HepG2 (cell line): ENCODE results near the gene PDK1. TPM values are rescaled to one million over a fixed set of nuclear protein-coding genes. Genes with fewer than 3 reads are reported as not detected.

ENCODE experiments used
- ATAC-seq: fragments of 200-7000 bp; cut with Tn5 transposase; 3 replicates; pipeline ENCODE4 v1.9.1; 2020; ENCODE audit warnings: mild to moderate bottlenecking, moderate library complexity
- BruUV-seq: library from RNA; stranded (reverse); fragments of 400-500 nt; replicated peaks from 2 replicates; lab custom pipeline; 2021; lab: Mats Ljungman, UMichigan
- CTCF ChIA-PET: fragments of 300-600 bp; formaldehyde crosslinking; extraction: SDS; loops from one replicate; lab custom pipeline; 2021; ENCODE audit warnings: low total read pairs, inconsistent platforms, low intra/inter-chr PET ratio; lab: Yijun Ruan, JAX
- POLR2A ChIA-PET: fragments of 350-600 bp; sonication (Branson Sonifier 250); formaldehyde crosslinking; loops from one replicate; lab custom pipeline; 2020; ENCODE audit warnings: antibody characterized with exemption, inconsistent platforms; lab: Yijun Ruan, JAX
- DNase-seq: peaks from one replicate; pipeline ENCODE4 v3.0.0-alpha.2; 2015; ENCODE audit warnings: low spot score
- FAIRE-seq: peaks from 3 replicates; lab custom pipeline; 2011; peaks lifted over from hg19 to GRCh38; lab: Jason Lieb, UNC
- H2AFZ ChIP-seq: one replicate; pipeline ENCODE4 v1.6.1; 2011; ENCODE audit warnings: low read length, inconsistent platforms
- H3K27ac ChIP-seq: fragments of 300-600 bp; 3 replicates; pipeline ENCODE4 v1.8.0; 2011; ENCODE audit warnings: mixed run types, mild to moderate bottlenecking, mixed read lengths, low read length, inconsistent platforms; ENCODE audit not compliant: insufficient read depth; ENCODE audit errors: extremely low read length
- H3K27me3 ChIP-seq, 2 experiments: fragments of 200-600 bp in 1 of 2; 2 replicates in 1 of 2; 3 replicates in 1 of 2; pipeline versions ENCODE4 v1.6.0 to v1.8.0; 2011; ENCODE audit warnings: low read length in 2 of 2, mild to moderate bottlenecking in 2 of 2, moderate library complexity in 2 of 2, inconsistent platforms in 1 of 2; ENCODE audit not compliant: insufficient read depth in 2 of 2, control insufficient read depth in 1 of 2
- H3K36me3 ChIP-seq, 2 experiments: fragments of 200-600 bp in 1 of 2; replicated peaks in 1 of 2; 2 replicates in 1 of 2; 3 replicates in 1 of 2; pipeline versions ENCODE4 v1.5.1 to v1.8.0; 2011; ENCODE audit warnings: low read length in 2 of 2, inconsistent platforms in 1 of 2; ENCODE audit not compliant: insufficient read depth in 2 of 2, control insufficient read depth in 1 of 2
- H3K4me1 ChIP-seq: 2 replicates; pipeline ENCODE4 v1.5.1; 2012; ENCODE audit warnings: low read length, inconsistent platforms; ENCODE audit not compliant: insufficient read depth
- H3K4me2 ChIP-seq: 2 replicates; pipeline ENCODE4 v1.6.0; 2011; ENCODE audit warnings: low read depth, low read length, inconsistent platforms
- H3K4me3 ChIP-seq, 3 experiments: fragments of 200-600 bp in 1 of 3; sonication (generic), shearing (Covaris generic) in 1 of 3; replicated peaks in 1 of 3; 2 replicates each; pipeline ENCODE4 v1.5.1; 2011 to 2016; ENCODE audit warnings: low read length in 3 of 3, inconsistent platforms in 2 of 3, low read depth in 2 of 3, mild to moderate bottlenecking in 2 of 3, control low read depth in 1 of 3, mixed read lengths in 1 of 3; ENCODE audit not compliant: insufficient read depth in 1 of 3
- H3K79me2 ChIP-seq: one replicate; pipeline ENCODE4 v1.6.1; 2011; ENCODE audit warnings: low read length, inconsistent platforms; ENCODE audit not compliant: insufficient read depth
- H3K9ac ChIP-seq: 2 replicates; pipeline ENCODE4 v1.6.0; 2011; ENCODE audit warnings: mild to moderate bottlenecking, low read depth, low read length, inconsistent platforms; ENCODE audit not compliant: insufficient read depth
- H3K9me3 ChIP-seq: 2 replicates; pipeline ENCODE4 v1.5.1; 2012; ENCODE audit warnings: mild to moderate bottlenecking, low read length
- H4K20me1 ChIP-seq: 2 replicates; pipeline ENCODE4 v1.6.0; 2011; ENCODE audit warnings: inconsistent platforms, mild to moderate bottlenecking, low read length, moderate library complexity; ENCODE audit not compliant: insufficient read depth
- AKAP8 ChIP-seq: sonication (generic); formaldehyde crosslinking; IDR thresholded peaks from 2 replicates; pipeline ENCODE4 v1.5.1; 2020; ENCODE audit warnings: mild to moderate bottlenecking, missing genetic modification reagents
- ELF1 ChIP-seq: sonication (generic); formaldehyde crosslinking; IDR thresholded peaks from 2 replicates; pipeline ENCODE4 v1.4.0; 2020; ENCODE audit warnings: missing genetic modification reagents
- HOXD1 ChIP-seq: sonication (generic); formaldehyde crosslinking; IDR thresholded peaks from 2 replicates; pipeline ENCODE4 v1.5.0; 2020; ENCODE audit warnings: missing genetic modification reagents
- SRSF4 ChIP-seq: fragments of 200-400 bp; formaldehyde crosslinking; IDR thresholded peaks from one replicate; pipeline ENCODE4 v1.6.1; 2018; ENCODE audit warnings: mild to moderate bottlenecking, low read depth, low read length, moderate library complexity; ENCODE audit not compliant: poor library complexity, severe bottlenecking
- ZBTB1 ChIP-seq: sonication (generic); formaldehyde crosslinking; IDR thresholded peaks from 2 replicates; pipeline ENCODE4 v1.4.0; 2020; ENCODE audit warnings: missing genetic modification reagents, borderline replicate concordance
- ZBTB20 ChIP-seq: sonication (generic); formaldehyde crosslinking; IDR thresholded peaks from 2 replicates; pipeline ENCODE4 v1.8.1; 2023; ENCODE audit warnings: missing genetic modification reagents, low read depth, mild to moderate bottlenecking, borderline replicate concordance
- ZNF331 ChIP-seq: sonication (generic); formaldehyde crosslinking; IDR thresholded peaks from 2 replicates; pipeline ENCODE4 v1.4.0; 2020; ENCODE audit warnings: missing genetic modification reagents
- ZNF33B ChIP-seq: sonication (generic); formaldehyde crosslinking; IDR thresholded peaks from 2 replicates; pipeline ENCODE4 v1.5.1; 2020; ENCODE audit warnings: mild to moderate bottlenecking, missing genetic modification reagents
- ZNF577 ChIP-seq: sonication (generic); formaldehyde crosslinking; IDR thresholded peaks from 2 replicates; pipeline ENCODE4 v1.4.0; 2020; ENCODE audit warnings: mild to moderate bottlenecking, low read depth, missing genetic modification reagents, borderline replicate concordance
- WGBS: methylation state at CpG from one replicate; pipeline ENCODE4 v1.1.6; 2017; ENCODE audit warnings: low lambda C conversion rate; 5-methylcytosine and 5-hydroxymethylcytosine counted together
- in situ Hi-C: cut with HindIII; loops from 2 replicates; pipeline ENCODE4 v1.10.0; 2017; ENCODE audit warnings: low pct_unique_long_range_greater_than_20kb; ENCODE audit not compliant: extremely low pct_ligation_motif_present
- intact Hi-C: fragments of 100-400 bp; cut with micrococcal nuclease; formaldehyde crosslinking; loops from one replicate; pipeline ENCODE4 v1.10.0; 2022; ENCODE audit not compliant: unreplicated experiment
- polyA plus RNA-seq, 8 experiments: library from polyadenylated mRNA; depleted of rRNA in 3 of 8; stranded (reverse) in 7 of 8; unstranded in 1 of 8; fragments of >200 nt; fragmentation: Illumina TruSeq in 4 of 8; extraction: Trizol in 4 of 8; gene quantifications; 2 replicates each; pipeline versions ENCODE4 v1.2.1 to v1.2.3, GENCODE V29; 2011 to 2016; ENCODE audit warnings: low read depth in 4 of 8, missing spikeins in 1 of 8, mixed read lengths in 1 of 8; ENCODE audit not compliant: insufficient read depth in 1 of 8
- total RNA-seq, 5 experiments: library from RNA; depleted of rRNA; stranded (reverse); fragments of >200 nt; fragmentation: Illumina TruSeq; extraction: Trizol; gene quantifications; 2 replicates each; pipeline ENCODE4 v1.2.3, GENCODE V29; 2016; ENCODE audit warnings: low read depth in 1 of 5
- TF ChIP-seq, protein P1 (sequence below): sonication (generic); formaldehyde crosslinking; IDR thresholded peaks from 2 replicates; pipeline ENCODE4 v1.4.0; 2020; ENCODE audit warnings: missing genetic modification reagents
- TF ChIP-seq, protein P2 (sequence below), 2 experiments: fragments of 450-650 bp in 1 of 2; sonication (generic) in 1 of 2; formaldehyde crosslinking; IDR thresholded peaks; 2 replicates each; pipeline versions ENCODE4 v1.5.0 to v1.8.0; 2020 to 2022; ENCODE audit warnings: mild to moderate bottlenecking in 1 of 2, missing genetic modification reagents in 1 of 2

PDK1 gene
- total and polyA plus RNA-seq, 2 of the 13 experiments (the other 11 are each of a cell fraction or from before 2014, with no cell fraction given): 11.9 to 96.9 TPM

DNA sequence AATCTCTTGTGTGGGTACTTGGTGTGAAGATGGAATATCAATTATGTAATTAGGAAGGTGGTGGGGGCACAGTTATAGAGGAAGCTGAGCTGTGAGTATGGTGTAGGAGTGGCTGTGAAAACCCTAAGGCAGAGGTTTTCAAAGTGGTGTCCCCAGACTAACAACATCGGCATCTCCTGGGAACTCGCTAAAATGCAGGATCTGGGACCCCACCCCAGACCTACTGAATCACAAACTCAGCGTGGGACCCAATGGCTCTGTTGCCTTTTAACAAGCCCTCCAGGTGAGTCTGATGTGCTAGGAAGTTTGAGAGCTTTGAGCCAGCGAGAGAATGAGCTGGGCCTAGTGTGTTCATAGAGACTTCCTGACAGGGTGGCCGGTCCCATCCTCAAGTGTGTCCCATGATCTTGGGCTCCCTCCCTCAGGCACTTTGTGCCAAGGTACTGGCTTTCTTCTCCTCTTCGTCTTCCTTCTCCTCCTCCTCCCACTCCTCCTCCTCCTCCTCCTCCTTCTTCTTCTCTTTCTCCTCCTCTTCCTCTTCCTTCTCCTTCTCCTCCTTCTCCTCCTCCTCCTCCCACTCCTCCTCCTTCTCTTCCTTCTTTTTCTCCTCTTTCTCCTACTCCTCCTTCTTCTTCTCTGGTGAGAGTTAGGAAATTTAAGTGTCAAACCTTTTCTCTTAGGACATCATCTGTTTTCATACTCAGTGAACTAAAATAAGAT is 86.6 kb downstream of the PDK1 start:
- Histone ChIP-seq H3K9me3 (no peaks in the 10 kb centered on the region), H3K27me3 (peaks cover 0 to 2% of the 10 kb centered on the region in 2 experiments; a peak in 1 of 5 replicates), H3K4me1 (peaks cover 16% of the 10 kb centered on the region; the same call in 1 of the 2 replicates), H2AFZ (no peak overlapping the region), H3K27ac (no peak overlapping the region), H4K20me1 (no peaks in the 10 kb centered on the region), H3K36me3 (no peaks in the 10 kb centered on the region), H3K4me2 (no peak overlapping the region)
- intact Hi-C loops: no loop called here
- BruUV-seq: no TSS peak
- CTCF ChIA-PET: no interaction called here
- 48% methylated on average over 6 of the region's 6 CpGs for WGBS
- DNase-seq (no peak), FAIRE-seq (no peak)
- TF ChIP-seq SRSF4: no peak
- no peak for TF ChIP-seq HOXD1
- TF ChIP-seq, protein P1, sequence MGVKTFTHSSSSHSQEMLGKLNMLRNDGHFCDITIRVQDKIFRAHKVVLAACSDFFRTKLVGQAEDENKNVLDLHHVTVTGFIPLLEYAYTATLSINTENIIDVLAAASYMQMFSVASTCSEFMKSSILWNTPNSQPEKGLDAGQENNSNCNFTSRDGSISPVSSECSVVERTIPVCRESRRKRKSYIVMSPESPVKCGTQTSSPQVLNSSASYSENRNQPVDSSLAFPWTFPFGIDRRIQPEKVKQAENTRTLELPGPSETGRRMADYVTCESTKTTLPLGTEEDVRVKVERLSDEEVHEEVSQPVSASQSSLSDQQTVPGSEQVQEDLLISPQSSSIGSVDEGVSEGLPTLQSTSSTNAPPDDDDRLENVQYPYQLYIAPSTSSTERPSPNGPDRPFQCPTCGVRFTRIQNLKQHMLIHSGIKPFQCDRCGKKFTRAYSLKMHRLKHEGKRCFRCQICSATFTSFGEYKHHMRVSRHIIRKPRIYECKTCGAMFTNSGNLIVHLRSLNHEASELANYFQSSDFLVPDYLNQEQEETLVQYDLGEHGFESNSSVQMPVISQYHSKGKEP (CRISPR knock-in tag): no peak
- TF ChIP-seq ZNF331 (CRISPR knock-in tag): no peak
- TF ChIP-seq ZBTB20: no peak
- no peak for TF ChIP-seq ELF1
- no peak for TF ChIP-seq ZNF577
- TF ChIP-seq ZNF33B (CRISPR knock-in tag): no peak
- no peak for TF ChIP-seq AKAP8 (CRISPR knock-in tag)
- TF ChIP-seq ZBTB1 (CRISPR knock-in tag): no peak
- TF ChIP-seq, protein P2, sequence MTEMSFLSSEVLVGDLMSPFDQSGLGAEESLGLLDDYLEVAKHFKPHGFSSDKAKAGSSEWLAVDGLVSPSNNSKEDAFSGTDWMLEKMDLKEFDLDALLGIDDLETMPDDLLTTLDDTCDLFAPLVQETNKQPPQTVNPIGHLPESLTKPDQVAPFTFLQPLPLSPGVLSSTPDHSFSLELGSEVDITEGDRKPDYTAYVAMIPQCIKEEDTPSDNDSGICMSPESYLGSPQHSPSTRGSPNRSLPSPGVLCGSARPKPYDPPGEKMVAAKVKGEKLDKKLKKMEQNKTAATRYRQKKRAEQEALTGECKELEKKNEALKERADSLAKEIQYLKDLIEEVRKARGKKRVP (CRISPR knock-in tag; IDR thresholded peaks at IDR 0.05): no peak
- TF ChIP-seq, all 625 proteins: peak for 0
- in situ Hi-C loops: no loop called here
- ATAC-seq: no peak
- POLR2A ChIA-PET: interaction anchor here (1.8 kb wide), 1 partner anchor 13 kb away, joined by 5 read pairs; no protein-coding TSS in a partner anchor
- H3K4me3 ChIP-seq: no peak overlapping the region
- no peaks in the 10 kb centered on the region for H3K79me2 ChIP-seq
- H3K9ac ChIP-seq: no peak overlapping the region
